Measurements from ENCODE around the gene ZNF500.
"Not testable (repeated sequence)": the region's sequence is repeated elsewhere in the genome, so short reads cannot be mapped to it uniquely, and the experiment has no call there.

Gene ZNF500

GRCh38 chr16:4788489-4788889, 21.5 kb upstream of the ZNF500 start:
- DNase-seq (ENCODE audit: low spot score in 2 of 2): no peak
- in situ Hi-C loops (cut with MboI; ENCODE audit: low sequenced_read_pairs): no loop called here
- H3K36me3 ChIP-seq (replicated peaks): no peaks in the 10 kb centered on the region

GRCh38 chr16:4787627-4788482, 20.9 kb upstream of the ZNF500 start, which contains the start of gene SEPTIN12:
Gene SEPTIN12, minus strand, starts transcription at chr16:4788345. Its CDS starts 700 bp downstream, at chr16:4787645.
- Histone ChIP-seq H3K4me3 (no peak within 1 kb of the TSS), H3K9me3 (no peaks in the 10 kb centered on the region), H3K27me3 (ENCODE audit: low read depth) (no peaks in the 10 kb centered on the region), H3K4me1 (no peaks in the 10 kb centered on the region), H3K36me3 (replicated peaks) (no peaks in the 10 kb centered on the region)
- no peak for DNase-seq (ENCODE audit: low spot score in 2 of 2)
- in situ Hi-C loops (cut with MboI; ENCODE audit: low sequenced_read_pairs): no loop called here

More at GRCh38 chr16:4788489-4788889, 21.5 kb upstream of the ZNF500 start:
- Histone ChIP-seq H3K27me3 (ENCODE audit: low read depth) (no peaks in the 10 kb centered on the region), H3K9me3 (no peaks in the 10 kb centered on the region), H3K4me3 (no peak overlapping the region), H3K4me1 (no peaks in the 10 kb centered on the region)

- no peak for DNase-seq (ENCODE audit: low spot score in 2 of 2)
- H3K4me3 ChIP-seq: no peak overlapping the region
- no peaks in the 10 kb centered on the region for H3K27me3 ChIP-seq (ENCODE audit: low read depth)
- H3K36me3 ChIP-seq (replicated peaks): no peaks in the 10 kb centered on the region
- no peaks in the 10 kb centered on the region for H3K4me1 ChIP-seq
- in situ Hi-C loops (cut with MboI; ENCODE audit: low sequenced_read_pairs): no loop called here
- H3K9me3 ChIP-seq: no peaks in the 10 kb centered on the region
These were observed 20.1 kb upstream of the ZNF500 start for GRCh38 chr16:4787068-4787467.

- no peak for DNase-seq (ENCODE audit: low spot score in 2 of 2)
- H3K27me3 ChIP-seq (ENCODE audit: low read depth): no peaks in the 10 kb centered on the region
- H3K36me3 ChIP-seq (replicated peaks): no peaks in the 10 kb centered on the region
- in situ Hi-C loops (cut with MboI; ENCODE audit: low sequenced_read_pairs): no loop called here
- H3K9me3 ChIP-seq: no peaks in the 10 kb centered on the region
- H3K4me1 ChIP-seq: no peaks in the 10 kb centered on the region
- H3K4me3 ChIP-seq: no peak overlapping the region
These were observed 18.9 kb upstream of the ZNF500 start for GRCh38 chr16:4785758-4786433.

GRCh38 chr16:4784444-4784987, 17.6 kb upstream of the ZNF500 start:
- H3K27me3 ChIP-seq (ENCODE audit: low read depth); DNase-seq (ENCODE audit: low spot score in 2 of 2); in situ Hi-C loops (cut with MboI; ENCODE audit: low sequenced_read_pairs); H3K4me1 ChIP-seq; H3K9me3 ChIP-seq; H3K4me3 ChIP-seq; H3K36me3 ChIP-seq (replicated peaks): not testable (repeated sequence)

GRCh38 chr16:4783951-4784336, 17.0 kb upstream of the ZNF500 start:
- Histone ChIP-seq H3K4me1 (no peaks in the 10 kb centered on the region), H3K36me3 (replicated peaks) (no peaks in the 10 kb centered on the region), H3K4me3 (no peak overlapping the region), H3K27me3 (ENCODE audit: low read depth) (no peaks in the 10 kb centered on the region), H3K9me3 (no peaks in the 10 kb centered on the region)
- no peak for DNase-seq (ENCODE audit: low spot score in 2 of 2)
- in situ Hi-C loops (cut with MboI; ENCODE audit: low sequenced_read_pairs): no loop called here

GRCh38 chr16:4783251-4783950, 16.4 kb upstream of the ZNF500 start:
- no peaks in the 10 kb centered on the region for H3K4me1 ChIP-seq
- no peak for DNase-seq (ENCODE audit: low spot score in 2 of 2)
- no peaks in the 10 kb centered on the region for H3K9me3 ChIP-seq
- no peaks in the 10 kb centered on the region for H3K36me3 ChIP-seq (replicated peaks)
- no peaks in the 10 kb centered on the region for H3K27me3 ChIP-seq (ENCODE audit: low read depth)
- no peak overlapping the region for H3K4me3 ChIP-seq
- in situ Hi-C loops (cut with MboI; ENCODE audit: low sequenced_read_pairs): no loop called here

- Histone ChIP-seq H3K9me3 (no peaks in the 10 kb centered on the region), H3K4me1 (no peaks in the 10 kb centered on the region), H3K36me3 (replicated peaks) (no peaks in the 10 kb centered on the region), H3K27me3 (ENCODE audit: low read depth) (no peaks in the 10 kb centered on the region), H3K4me3 (no peak overlapping the region)
- DNase-seq (ENCODE audit: low spot score in 2 of 2): no peak
- in situ Hi-C loops (cut with MboI; ENCODE audit: low sequenced_read_pairs): no loop called here
These were observed 13.3 kb upstream of the ZNF500 start for GRCh38 chr16:4780235-4780634.

GRCh38 chr16:4778050-4778392, 11.1 kb upstream of the ZNF500 start:
- Histone ChIP-seq H3K27me3 (ENCODE audit: low read depth) (no peaks in the 10 kb centered on the region), H3K4me1 (peaks cover 3% of the 10 kb centered on the region; the same call in 1 of the 2 replicates), H3K36me3 (replicated peaks) (no peaks in the 10 kb centered on the region), H3K4me3 (no peak overlapping the region), H3K9me3 (no peaks in the 10 kb centered on the region)
- in situ Hi-C loops (cut with MboI; ENCODE audit: low sequenced_read_pairs): no loop called here
- DNase-seq (ENCODE audit: low spot score in 2 of 2): no peak

GRCh38 chr16:4777339-4778049, 10.5 kb upstream of the ZNF500 start:
- no peak for DNase-seq (ENCODE audit: low spot score in 2 of 2)
- Histone ChIP-seq H3K4me1 (peaks cover 3% of the 10 kb centered on the region; the same call in 1 of the 2 replicates), H3K9me3 (no peaks in the 10 kb centered on the region), H3K27me3 (ENCODE audit: low read depth) (no peaks in the 10 kb centered on the region), H3K36me3 (replicated peaks) (no peaks in the 10 kb centered on the region), H3K4me3 (no peak overlapping the region)
- in situ Hi-C loops (cut with MboI; ENCODE audit: low sequenced_read_pairs): no loop called here

- Histone ChIP-seq H3K4me3 (no peak overlapping the region), H3K9me3 (no peaks in the 10 kb centered on the region), H3K27me3 (ENCODE audit: low read depth) (no peaks in the 10 kb centered on the region), H3K4me1 (peaks cover 3% of the 10 kb centered on the region; the same call in 1 of the 2 replicates), H3K36me3 (replicated peaks) (no peaks in the 10 kb centered on the region)
- DNase-seq (ENCODE audit: low spot score in 2 of 2): no peak
- in situ Hi-C loops (cut with MboI; ENCODE audit: low sequenced_read_pairs): no loop called here
These were observed 9.3 kb upstream of the ZNF500 start for GRCh38 chr16:4776141-4776705.

- in situ Hi-C loops (cut with MboI; ENCODE audit: low sequenced_read_pairs): no loop called here
- H3K4me1 ChIP-seq: peaks cover 3% of the 10 kb centered on the region; the same call in 1 of the 2 replicates
- no peaks in the 10 kb centered on the region for H3K36me3 ChIP-seq (replicated peaks)
- no peaks in the 10 kb centered on the region for H3K9me3 ChIP-seq
- H3K4me3 ChIP-seq: no peak overlapping the region
- no peak for DNase-seq (ENCODE audit: low spot score in 2 of 2)
- H3K27me3 ChIP-seq (ENCODE audit: low read depth): no peaks in the 10 kb centered on the region
These were observed 8.0 kb upstream of the ZNF500 start for GRCh38 chr16:4775005-4775404.

GRCh38 chr16:4772351-4772750, 5.4 kb upstream of the ZNF500 start:
- Histone ChIP-seq H3K4me1 (peaks cover 4% of the 10 kb centered on the region; the same call in 1 of the 2 replicates), H3K36me3 (replicated peaks) (no peaks in the 10 kb centered on the region), H3K4me3 (no peak overlapping the region), H3K27me3 (ENCODE audit: low read depth) (no peaks in the 10 kb centered on the region), H3K9me3 (no peaks in the 10 kb centered on the region)
- in situ Hi-C loops (cut with MboI; ENCODE audit: low sequenced_read_pairs): no loop called here
- DNase-seq (ENCODE audit: low spot score in 2 of 2): no peak
